ENCODE results near the gene CRISPLD2. TPM values are rescaled to one million over a fixed set of nuclear protein-coding genes. Genes with fewer than 3 reads are reported as not detected.
A peak's percentile ranks its signal among the peaks of the same experiment; 100 is the strongest.

CRISPLD2 gene
- total and polyA plus RNA-seq, 9 of the 15 experiments (the other 6 are each of a cell fraction or from before 2014, with no cell fraction given): 0.03 to 0.24 (median 0.04) TPM; not detected in 4

DNA sequence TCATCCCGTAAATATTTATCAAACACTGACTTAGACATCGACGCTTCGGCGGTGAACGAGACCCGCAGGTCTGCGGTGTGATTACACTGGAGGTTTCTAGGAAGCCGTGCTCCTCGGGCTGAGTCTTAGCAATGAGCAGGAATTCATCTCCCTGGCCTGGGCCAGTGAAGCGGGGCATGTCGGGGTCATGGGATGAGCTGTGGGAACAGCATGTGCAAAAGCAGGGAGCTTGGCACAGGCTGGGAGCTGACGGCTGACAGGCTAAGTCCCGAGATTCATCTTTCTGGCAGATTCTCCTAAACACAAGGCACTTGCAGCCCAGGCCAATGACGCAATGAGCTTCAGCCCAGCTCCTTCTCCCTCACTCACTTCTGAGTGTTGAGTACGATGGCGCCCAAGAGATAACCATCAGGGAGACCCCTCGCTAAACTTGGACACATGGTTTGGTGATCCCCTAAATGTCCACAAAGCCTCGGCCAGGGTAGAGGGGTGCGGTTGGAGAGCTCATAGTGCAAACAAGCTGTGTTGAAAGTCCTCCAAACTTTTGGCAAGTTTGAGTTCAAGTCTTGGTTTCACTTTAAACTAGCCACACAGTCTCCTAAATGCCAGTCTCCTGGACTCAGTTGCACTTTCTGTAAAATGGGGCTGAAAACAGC is 12.8 kb downstream of the CRISPLD2 start:
- Histone ChIP-seq H3K79me2 (ENCODE audit: control insufficient read depth, insufficient read depth, low read length) (no peaks in the 10 kb centered on the region), H3K36me3 (ENCODE audit: control insufficient read depth, insufficient read depth, low read length) (no peaks in the 10 kb centered on the region), H3K4me3 (no peak overlapping the region), H3K9me1 (ENCODE audit: control insufficient read depth, insufficient read depth, low read length) (no peaks in the 10 kb centered on the region), H3K4me2 (ENCODE audit: insufficient read depth, low read length) (peak overlapping the region; percentile 53), H4K20me1 (replicated peaks; ENCODE audit: control insufficient read depth, insufficient read depth, low read length) (peaks cover 20% of the 10 kb centered on the region; the same call in 1 of the 2 replicates), H3K9ac (ENCODE audit: insufficient read depth in 1 of 2, low read depth in 2 of 2, low read length in 2 of 2) (0 out of 4 replicates have a peak overlapping the region, but pooled peaks of 1 of the 2 experiments have one; percentile 27), H3K9me3 (replicated peaks; ENCODE audit: control insufficient read depth, insufficient read depth, low read depth, low read length) (no peaks in the 10 kb centered on the region), H3K27me3 (ENCODE audit: control insufficient read depth in 2 of 2, insufficient read depth in 2 of 2, low read length in 2 of 2) (peaks cover 81 to 93% of the 10 kb centered on the region in 2 experiments), H3K27ac (ENCODE audit: extremely low read depth, low read depth, low read length) (no peak overlapping the region), H2AFZ (ENCODE audit: low read depth, low read length) (no peak overlapping the region), H3K4me1 (replicated peaks in 1 of 2; ENCODE audit: control insufficient read depth in 2 of 2, insufficient read depth in 2 of 2, low read length in 2 of 2) (no peaks in the 10 kb centered on the region; a peak in 1 of 5 replicates)
- ATAC-seq (peak; percentile 52), DNase-seq (ENCODE audit: extremely low read depth in 1 of 4, low spot score in 3 of 4) (no peak), FAIRE-seq (no peak)
- BruUV-seq (replicated peaks): no TSS peak
- in situ Hi-C loops (cut with MboI) (no loop called here), intact Hi-C loops (cut with micrococcal nuclease) (no loop called here)
- ChIA-PET POLR2A (interaction anchor here (0.6 to 1.1 kb wide), 5 partner anchors 11 to 120 kb away, joined by 3 to 5 read pairs (median 3); partner anchors contain the start of gene CRISPLD2), CTCF (ENCODE audit: low intra/inter-chr PET ratio) (no interaction called here)
- WGBS (ENCODE audit: insufficient coverage, low coverage, missing lambda C conversion rate): 3% methylated on average over 20 of the region's 20 CpGs
- TF ChIP-seq, protein P1, sequence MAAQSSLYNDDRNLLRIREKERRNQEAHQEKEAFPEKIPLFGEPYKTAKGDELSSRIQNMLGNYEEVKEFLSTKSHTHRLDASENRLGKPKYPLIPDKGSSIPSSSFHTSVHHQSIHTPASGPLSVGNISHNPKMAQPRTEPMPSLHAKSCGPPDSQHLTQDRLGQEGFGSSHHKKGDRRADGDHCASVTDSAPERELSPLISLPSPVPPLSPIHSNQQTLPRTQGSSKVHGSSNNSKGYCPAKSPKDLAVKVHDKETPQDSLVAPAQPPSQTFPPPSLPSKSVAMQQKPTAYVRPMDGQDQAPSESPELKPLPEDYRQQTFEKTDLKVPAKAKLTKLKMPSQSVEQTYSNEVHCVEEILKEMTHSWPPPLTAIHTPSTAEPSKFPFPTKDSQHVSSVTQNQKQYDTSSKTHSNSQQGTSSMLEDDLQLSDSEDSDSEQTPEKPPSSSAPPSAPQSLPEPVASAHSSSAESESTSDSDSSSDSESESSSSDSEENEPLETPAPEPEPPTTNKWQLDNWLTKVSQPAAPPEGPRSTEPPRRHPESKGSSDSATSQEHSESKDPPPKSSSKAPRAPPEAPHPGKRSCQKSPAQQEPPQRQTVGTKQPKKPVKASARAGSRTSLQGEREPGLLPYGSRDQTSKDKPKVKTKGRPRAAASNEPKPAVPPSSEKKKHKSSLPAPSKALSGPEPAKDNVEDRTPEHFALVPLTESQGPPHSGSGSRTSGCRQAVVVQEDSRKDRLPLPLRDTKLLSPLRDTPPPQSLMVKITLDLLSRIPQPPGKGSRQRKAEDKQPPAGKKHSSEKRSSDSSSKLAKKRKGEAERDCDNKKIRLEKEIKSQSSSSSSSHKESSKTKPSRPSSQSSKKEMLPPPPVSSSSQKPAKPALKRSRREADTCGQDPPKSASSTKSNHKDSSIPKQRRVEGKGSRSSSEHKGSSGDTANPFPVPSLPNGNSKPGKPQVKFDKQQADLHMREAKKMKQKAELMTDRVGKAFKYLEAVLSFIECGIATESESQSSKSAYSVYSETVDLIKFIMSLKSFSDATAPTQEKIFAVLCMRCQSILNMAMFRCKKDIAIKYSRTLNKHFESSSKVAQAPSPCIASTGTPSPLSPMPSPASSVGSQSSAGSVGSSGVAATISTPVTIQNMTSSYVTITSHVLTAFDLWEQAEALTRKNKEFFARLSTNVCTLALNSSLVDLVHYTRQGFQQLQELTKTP (IDR thresholded peaks at IDR 0.05; ENCODE audit: low read depth in 1 of 2, partially characterized antibody in 2 of 2): no peak
- TF ChIP-seq IFI16 (CRISPR knock-in tag; IDR thresholded peaks at IDR 0.05): no peak
- no peak for TF ChIP-seq SLC30A9 (CRISPR knock-in tag; IDR thresholded peaks at IDR 0.05)
- TF ChIP-seq, protein P2, sequence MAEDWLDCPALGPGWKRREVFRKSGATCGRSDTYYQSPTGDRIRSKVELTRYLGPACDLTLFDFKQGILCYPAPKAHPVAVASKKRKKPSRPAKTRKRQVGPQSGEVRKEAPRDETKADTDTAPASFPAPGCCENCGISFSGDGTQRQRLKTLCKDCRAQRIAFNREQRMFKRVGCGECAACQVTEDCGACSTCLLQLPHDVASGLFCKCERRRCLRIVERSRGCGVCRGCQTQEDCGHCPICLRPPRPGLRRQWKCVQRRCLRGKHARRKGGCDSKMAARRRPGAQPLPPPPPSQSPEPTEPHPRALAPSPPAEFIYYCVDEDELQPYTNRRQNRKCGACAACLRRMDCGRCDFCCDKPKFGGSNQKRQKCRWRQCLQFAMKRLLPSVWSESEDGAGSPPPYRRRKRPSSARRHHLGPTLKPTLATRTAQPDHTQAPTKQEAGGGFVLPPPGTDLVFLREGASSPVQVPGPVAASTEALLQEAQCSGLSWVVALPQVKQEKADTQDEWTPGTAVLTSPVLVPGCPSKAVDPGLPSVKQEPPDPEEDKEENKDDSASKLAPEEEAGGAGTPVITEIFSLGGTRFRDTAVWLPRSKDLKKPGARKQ (CRISPR knock-in tag; IDR thresholded peaks at IDR 0.05): no peak
- TF ChIP-seq, protein P3, sequence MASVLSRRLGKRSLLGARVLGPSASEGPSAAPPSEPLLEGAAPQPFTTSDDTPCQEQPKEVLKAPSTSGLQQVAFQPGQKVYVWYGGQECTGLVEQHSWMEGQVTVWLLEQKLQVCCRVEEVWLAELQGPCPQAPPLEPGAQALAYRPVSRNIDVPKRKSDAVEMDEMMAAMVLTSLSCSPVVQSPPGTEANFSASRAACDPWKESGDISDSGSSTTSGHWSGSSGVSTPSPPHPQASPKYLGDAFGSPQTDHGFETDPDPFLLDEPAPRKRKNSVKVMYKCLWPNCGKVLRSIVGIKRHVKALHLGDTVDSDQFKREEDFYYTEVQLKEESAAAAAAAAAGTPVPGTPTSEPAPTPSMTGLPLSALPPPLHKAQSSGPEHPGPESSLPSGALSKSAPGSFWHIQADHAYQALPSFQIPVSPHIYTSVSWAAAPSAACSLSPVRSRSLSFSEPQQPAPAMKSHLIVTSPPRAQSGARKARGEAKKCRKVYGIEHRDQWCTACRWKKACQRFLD (CRISPR knock-in tag; IDR thresholded peaks at IDR 0.05): no peak
- no peak; the same call in 1 of the 2 replicates for TF ChIP-seq BMI1 (IDR thresholded peaks at IDR 0.05; ENCODE audit: low read length)
- TF ChIP-seq HNRNPK (IDR thresholded peaks at IDR 0.05; ENCODE audit: low read depth, low read length, poor library complexity, severe bottlenecking): no peak
- no peak for TF ChIP-seq NONO (IDR thresholded peaks at IDR 0.05; ENCODE audit: low read depth in 2 of 2, low read length in 1 of 2)
- TF ChIP-seq GABPA (tag; conservative IDR thresholded peaks at IDR 0.05; ENCODE audit: low read depth): no peak
- no peak for TF ChIP-seq SRSF1 (IDR thresholded peaks at IDR 0.05; ENCODE audit: low read depth, low read length)
- no peak for TF ChIP-seq CSDE1 (IDR thresholded peaks at IDR 0.05)
- TF ChIP-seq ATF1 (CRISPR knock-in tag; IDR thresholded peaks at IDR 0.05): no peak
- 0 out of 2 replicates have a peak, but pooled peaks have one; percentile 27 for TF ChIP-seq ATF1 (tag; IDR thresholded peaks at IDR 0.05)
- TF ChIP-seq CEBPG (CRISPR knock-in tag; IDR thresholded peaks at IDR 0.05): peak; percentile 84
- peak; percentile 87 to 88 for TF ChIP-seq CEBPG (tag; conservative IDR thresholded peaks at IDR 0.05 in 1 of 2, IDR thresholded peaks at IDR 0.05 in 1 of 2)
